Effector CD8-positive, alpha-beta T cell (primary cell): ENCODE measurements around the gene TRAF1.

ENCODE experiments used
- DNase-seq: peaks from one replicate; lab custom pipeline; 2025; lab: John Stamatoyannopoulos, UW

Gene TRAF1

DNA sequence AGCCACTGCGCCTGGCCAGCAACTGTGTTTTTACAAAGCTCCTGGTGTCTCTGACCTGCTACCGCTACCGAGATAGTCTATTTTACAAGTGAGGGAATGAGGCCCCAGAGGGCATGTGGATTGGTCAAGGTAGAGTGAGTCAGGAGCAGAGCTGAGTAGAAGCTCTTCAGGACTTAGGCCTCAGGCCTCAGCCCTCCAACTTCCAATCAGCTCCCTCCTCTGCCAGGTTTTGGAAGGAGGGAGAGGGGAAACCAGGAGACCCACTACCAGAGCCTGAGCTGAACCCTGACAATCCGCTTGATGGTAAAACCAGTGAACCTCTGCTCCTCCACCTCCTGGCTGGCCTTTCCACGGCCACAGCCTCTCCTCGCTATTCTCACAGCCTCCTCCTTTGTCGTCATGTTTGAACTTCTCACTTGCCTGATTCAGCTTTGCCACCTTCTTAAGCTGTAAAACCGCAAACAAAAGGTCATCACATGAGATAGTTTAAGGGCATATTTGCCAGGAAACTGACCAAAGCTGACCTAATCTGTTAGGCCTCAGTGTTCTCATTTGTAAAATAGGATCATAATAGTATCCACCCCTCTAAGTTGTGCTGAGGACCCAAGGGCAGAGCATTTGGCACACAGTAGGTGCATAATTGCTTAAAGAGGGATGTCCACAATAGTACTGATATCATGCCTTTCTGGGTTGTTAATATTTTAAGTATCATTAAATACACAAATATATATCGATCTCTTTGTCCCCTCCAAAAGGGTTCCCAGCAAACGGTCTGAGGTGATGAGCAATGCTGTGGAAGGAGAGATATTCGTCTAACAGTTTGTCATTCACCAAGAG, 1.7 kb downstream of the TRAF1 start:
- DNase-seq: no peak

DNA sequence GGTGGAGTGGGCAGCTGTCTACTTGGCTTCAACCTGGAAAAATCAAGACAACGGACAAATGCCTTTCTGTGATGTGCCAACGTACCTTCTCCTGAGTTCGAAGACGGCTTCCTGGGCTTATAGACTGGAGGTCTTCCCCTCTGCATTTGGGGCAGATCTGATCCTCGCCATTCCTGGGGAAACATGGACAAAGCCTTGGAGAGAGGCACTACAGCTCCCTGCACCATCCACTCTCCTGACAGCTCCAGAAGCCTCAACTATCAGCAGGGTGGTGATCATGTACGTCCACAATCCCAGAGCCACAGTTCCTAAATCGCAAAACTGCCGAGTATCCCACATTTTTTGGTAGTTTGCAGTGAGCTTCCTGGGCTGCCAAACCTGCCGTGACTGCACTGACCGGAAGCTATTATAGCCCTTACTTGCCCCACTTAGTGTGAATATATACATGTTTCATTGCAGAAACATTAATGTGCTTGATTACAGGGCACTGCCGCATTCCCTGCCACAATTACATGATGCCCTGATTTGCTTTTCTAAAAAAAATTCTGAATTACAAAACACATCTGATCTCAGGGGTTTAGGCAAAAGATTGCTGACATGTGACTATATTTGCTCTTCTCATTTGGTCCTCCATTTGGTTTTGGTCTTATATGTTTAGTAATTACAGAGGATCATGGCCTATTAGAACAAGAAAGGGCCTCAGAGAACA, 2.8 kb downstream of the TRAF1 start:
- no peak for DNase-seq

DNA sequence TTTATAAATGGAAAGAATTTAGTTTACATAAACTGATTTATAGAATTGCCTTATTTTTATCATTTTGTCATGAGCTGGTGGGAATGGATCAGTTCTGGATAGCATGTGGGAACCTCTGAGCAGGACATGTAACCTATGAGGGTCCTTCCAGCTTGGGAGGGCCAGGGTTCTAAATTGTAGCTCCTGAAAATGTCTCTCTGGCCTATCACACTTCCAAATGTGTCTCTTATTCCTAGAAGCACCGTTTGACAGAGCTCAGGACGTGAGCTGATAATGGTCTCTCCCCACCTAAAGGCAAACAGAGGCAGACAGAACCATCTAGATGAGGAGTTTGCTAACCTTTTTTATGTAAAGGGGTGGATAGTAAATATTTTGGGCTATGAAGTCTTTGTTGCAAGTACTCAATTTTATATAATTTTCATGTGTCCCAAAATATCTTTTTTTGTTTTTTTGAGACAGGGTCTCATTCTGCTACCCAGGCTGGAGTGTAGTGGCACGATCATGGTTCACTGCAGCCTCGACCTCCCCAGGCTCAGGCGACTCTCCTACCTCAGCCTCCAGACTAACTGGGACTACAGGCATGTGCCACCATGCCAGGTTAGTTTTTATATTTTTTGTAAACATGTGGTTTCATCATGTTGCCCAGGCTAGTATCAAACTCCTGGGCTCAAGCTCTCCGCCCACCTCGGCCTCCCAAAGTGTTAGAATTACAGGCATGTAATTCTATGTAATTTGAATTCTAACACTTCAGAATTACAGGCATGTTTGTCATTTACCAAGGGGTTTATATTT, 4.0 kb downstream of the TRAF1 start:
- DNase-seq: no peak

DNA sequence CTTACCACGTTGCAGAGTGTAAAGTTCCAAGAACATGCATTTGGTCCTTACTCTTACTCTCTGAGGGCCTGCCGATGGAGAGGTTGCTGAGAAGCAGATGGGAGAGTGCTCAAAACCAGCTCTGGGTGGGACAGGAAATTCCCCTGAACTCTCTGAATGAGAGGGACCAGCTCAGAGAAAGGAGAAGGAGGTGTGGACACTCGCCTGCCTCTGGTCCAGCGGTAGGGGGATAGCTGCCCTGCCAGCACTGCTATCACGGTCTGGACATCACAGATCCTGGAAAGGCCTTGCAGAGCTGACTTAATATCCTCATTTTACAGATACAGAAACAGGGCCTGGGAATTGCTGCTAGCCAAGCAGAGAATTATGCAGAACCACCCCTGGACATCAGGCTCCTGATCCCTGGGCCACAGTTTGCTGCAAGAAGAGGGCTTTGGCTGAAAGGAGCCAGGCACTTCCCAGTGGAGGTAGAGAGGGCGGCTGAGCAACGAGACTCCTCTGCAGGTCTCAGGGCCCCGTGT, 4.9 kb downstream of the TRAF1 start:
- no peak for DNase-seq

DNA sequence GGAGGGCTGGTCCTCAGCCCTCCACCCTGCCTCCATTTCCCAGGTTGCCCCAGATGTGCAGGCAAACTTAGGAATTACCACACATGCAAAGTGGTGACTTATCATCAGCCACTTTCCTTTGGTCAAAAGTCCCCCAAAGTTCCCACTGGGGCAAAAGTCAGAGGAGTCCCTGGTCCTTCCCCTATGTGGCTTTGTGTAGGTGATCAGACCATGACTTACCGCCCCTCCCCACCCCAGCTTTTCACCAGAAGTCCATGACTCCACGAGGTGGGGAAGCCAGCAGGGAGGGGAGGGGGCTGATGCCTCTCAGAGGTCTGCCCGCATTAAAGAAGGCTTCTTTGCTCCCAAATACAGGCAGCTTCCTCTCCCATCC, 5.8 kb downstream of the TRAF1 start:
- DNase-seq: no peak

DNA sequence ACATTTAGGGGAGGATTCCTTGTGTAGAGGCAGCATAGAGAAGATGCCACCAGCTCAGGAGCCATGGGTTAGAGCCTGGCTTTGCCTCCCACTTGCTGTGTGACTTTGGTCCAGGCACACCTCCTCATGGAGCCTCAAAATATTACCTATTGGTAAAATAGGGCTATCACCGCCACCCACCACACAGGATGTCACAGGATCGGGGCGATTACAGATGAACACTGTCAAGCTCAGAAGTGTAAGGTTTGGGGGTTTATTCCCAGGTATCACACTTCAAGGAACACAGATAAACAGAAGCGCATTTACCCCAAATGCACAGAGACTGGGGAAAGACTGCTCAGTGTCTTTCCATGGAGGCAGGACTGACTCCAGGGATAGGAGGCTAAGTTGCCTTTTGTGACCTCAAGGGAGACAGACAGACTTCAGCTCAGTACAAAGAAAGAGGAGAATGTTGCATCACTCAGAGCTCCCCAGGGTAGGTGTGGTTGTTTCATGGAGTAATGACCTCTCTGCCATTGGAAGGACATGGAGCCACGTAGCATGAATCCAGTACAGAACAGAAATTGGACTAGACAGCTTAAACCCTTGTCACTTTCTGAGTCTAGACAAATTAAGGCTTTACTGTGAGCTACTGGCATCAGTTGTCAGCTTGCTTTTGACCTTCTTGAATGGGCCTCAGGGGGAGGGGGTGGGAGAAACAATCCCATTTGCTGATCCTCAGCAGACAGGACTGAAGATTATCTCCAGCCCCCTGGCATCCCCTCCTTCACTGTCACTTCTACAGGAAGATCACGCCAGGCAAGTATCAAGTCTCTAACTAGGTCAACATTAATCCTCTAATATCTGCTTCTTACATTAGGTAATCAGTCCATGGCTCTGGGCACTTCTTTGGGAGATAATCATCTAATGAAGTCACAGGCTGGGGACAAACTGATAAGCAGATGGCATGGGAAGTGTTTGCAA, 6.5 kb downstream of the TRAF1 start:
- DNase-seq: no peak

DNA sequence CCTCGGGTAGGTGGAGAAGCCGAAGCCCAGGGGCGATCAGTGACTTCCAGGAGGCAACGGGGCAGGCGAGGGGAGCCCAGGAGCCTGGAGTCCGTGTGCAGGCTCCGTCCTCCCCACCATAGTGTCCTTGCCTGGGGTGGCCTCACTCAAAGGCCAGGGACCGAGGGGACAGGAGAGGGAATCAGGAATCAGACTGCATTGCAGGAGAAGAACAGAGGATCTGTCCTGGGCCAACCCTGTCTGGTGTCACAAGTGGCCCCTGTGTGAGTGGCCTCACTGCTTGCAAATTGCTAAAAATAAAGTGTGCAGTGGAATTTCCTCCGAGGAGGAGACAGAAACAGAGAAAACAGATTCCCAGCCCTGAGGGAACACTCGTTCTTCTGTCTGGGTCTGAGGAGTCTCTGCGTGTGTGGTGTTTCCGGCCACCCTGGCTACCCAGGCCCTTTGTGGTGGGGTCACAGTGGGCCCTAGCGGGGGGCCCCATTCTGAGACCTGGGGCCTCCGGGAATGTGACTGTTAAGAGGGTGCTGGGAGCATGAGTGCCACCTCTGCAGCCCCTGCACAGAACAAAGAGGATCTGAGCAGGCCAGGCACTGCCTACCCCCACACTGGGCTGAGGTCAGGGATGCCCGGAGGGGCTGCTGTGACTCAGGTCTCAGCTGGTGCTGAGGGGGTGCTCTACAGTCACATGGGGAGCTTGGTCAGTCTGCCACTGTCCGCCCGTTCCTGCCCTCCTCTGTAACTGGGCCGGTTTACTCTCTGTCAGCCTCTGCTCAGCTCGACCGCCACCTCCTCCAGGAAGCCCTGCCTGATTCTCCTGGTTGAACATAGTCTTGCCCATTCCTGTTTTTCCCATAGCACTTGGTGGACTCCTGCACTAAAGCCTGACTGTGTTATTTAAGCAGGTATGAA, 7.4 kb downstream of the TRAF1 start:
- no peak for DNase-seq

DNA sequence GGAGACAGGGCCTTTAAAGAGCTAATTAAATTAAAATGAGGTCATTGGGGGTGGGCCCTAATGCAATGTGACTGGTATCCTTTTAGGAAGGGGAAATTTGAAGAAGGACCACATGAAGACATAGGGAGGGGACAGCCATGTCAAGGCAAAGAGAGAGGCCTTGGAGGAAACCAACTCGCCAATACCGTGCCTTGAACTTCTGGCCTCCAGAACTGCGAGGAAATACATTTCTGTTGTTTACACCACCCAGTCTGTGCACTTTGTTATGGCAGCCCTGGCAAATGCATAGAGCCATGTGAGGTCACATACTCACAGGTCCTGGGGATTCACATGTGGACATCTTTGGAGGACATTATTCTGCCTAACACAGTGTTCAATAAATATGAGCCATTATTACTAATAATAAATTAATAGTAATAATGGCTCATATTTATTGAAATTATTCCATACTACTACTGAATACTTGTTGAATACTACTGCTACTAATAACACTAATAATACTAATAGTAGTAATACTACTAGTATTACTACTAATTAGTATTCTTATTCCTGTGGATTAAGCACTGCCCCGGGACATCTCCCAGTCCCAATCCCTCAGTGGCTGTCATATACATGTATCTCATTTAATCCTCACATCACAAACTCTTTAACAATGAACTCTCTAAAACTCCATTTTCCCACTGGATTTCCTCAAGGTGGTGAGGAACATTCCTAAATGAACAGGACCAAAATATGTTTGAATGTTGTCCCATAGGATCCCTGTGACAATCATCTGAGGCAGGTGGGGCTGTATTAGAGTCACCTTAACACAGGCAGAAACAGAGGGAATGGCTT, 8.4 kb downstream of the TRAF1 start:
- DNase-seq: no peak

DNA sequence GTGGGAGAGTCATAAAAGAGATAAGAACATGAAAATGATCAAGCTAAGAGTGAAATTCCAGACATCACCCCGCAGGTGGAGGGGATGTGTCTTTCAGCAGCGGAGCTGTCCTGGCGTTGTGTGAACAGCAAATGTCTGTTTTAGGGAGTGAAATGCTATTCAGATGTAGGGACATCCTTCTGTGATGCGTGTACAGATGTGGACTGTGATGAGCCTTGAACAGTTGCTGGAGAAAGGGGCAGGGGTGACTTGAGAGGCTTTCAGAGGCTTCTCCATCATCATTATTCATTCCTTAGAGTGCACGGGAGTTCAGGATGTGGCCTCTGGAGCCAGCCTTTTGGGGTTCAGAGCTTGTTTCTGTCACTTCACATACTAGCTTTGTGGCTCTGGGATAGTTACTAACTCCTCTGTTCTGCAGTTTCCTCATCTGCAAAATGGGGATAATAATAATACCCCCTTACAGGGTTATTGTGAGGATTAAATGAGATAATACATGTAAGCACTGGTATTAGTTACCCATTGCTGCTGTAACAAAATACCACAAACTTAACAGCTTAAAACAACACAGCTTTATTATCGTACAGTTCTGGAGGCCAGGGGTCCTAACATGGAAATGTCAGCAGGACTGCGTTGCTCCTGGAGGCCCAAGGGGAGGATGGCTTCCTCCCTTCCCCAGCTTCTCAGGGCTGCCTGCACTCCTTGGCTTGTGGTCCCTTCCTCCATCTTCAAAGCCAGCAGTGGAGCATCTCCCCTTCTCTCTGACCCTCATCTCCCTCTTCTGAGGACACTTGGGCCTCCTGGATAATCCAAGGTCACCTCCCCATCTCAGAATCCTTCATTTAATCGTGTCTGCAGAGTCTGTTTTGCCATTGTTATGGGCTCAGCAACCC, 9.4 kb downstream of the TRAF1 start:
- DNase-seq: no peak

DNA sequence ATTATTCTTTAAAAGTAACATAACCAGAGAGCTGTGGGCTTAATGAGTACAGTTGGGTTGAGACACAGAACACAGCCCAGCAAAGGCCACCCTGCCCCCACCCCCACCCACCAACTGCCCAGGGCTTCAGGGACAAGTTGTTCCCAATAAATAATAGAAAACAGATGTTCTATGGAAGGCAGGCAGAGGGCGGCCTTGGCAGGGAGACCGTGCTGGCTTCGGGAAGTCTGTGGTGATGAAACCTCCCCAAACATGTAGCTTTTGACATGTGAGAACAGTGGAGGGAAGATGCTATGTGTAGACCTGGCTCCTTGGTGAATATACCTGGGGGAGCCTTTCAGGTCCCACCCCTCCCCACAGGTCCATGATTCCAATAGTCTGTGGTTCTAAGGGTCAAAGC, 10.0 kb downstream of the TRAF1 start:
- no peak for DNase-seq

DNA sequence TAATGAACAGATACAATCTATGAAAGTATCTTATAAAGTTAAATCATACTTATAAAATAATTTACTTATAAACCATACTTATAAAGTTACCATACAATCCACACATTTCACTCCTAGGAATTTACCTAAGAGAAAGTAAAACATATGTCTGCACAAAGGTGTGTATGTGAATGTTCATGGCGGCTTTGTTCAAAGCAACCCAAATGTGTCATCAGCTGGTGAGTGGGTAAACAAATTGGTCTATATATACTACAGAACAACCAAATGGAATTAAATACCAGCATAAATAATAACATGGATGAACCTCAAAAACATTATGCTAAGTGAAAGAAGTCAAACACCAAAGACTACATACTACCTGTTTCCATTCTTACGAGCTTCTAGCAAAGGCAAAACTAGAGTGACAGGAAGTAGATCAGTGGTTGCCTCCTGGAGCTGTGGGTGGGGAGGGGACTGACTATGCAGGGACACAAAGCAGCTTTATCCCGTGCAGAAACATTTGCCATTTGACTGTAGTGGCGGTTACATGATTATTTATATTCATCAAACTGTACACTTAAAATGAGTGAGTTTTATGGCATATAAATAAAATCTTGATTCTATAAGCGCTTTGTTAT, 10.6 kb downstream of the TRAF1 start:
- DNase-seq: no peak

DNA sequence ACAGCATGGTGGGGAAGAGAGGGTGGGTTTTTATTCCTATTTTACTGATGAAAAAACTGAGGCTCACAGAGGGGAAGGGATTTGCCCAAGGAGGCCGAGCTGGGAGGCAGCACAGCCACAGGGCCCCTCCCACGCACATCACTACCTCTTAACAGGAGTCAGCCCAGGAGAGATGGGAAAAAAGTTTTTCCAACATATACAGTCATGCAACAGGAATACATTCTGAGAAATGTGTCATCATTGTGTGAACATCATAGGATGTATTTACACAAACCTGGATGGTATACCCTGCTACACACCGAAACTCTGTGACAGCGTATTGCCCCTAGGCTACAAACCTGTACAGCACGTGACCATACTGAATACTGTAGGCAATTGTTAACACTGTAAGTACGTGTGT, 11.6 kb downstream of the TRAF1 start:
- DNase-seq: no peak

DNA sequence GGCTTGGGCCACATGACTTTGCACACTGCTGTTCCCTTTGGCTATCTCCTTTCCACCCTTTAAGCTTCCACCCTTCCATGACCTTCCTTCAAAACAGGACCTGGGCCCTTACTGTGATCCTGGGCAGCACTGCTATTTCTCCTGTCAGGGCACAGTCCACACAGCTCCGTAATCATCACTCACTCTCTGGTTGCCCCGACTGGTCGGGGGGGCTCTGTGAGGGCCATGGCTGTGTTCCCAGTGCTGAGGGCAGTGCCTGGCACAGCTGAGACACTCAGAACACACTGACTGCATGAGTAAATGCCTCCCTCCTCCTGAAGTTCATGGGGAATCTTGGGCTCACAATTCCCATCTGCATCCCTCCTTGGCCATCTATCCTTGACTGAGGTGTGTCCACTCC, 12.2 kb downstream of the TRAF1 start:
- DNase-seq: no peak

DNA sequence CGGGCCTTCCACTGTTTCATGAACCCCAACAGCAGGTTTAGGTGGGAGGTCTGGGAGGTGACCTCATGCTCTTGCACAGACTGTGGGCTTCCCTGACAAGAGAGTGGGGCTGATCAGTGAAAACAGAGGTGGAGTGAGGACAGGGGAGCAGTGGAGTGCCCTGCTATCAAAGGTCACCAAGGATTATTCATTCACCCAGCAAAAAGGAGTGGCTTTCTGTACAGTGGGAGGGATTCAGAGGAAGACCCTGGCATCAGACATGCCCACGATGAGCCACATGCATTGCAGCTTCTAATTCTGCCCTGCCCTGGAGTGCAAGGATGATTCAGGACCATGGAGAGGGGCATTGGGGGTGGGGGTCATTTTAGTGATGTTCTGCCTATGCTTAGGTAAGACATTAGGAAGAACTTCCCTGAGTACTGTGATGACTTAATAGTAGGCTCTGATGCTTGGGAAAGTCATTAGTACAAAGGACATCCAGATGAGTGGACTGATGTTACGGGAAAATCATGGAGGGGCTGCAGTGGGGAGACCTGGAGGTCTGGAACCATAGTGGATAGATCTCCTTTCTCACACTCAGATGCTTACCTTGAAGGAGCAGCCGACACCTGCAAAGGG, 12.8 kb downstream of the TRAF1 start:
- peak; percentile 18 for DNase-seq

DNA sequence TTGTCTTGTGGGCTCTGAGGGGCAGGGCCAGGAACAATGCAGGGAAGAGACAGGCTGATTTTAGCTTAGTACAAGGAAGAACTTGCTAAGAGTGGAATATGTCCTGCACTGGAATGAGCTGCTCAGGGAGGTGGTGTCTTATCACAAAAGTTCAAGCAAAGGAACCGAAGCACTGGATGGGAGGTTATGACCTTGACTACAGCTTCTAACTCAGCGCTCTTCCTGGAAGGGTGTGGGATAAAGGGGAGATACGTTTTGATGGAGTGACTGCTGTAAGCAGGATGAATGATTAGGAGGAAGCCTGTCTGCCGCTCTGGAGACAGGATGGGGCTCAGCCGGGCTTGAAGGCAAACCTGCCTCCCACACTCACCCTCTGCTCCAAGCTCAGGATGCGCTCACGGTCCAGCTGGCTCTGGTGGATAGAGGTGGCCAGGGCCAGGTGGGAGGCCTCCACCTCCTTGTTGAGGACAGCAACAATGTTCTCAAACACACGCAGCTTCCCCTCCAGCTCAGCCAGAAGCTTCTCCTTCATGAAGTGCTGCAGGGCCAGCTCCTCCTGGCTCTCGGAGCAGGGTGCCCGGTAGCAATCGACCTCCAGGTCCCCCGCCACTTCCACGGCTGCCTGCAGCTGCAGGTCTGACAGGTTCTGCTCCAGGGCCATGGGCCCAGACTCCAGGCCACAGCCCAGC, 13.5 kb downstream of the TRAF1 start:
- DNase-seq: no peak

DNA sequence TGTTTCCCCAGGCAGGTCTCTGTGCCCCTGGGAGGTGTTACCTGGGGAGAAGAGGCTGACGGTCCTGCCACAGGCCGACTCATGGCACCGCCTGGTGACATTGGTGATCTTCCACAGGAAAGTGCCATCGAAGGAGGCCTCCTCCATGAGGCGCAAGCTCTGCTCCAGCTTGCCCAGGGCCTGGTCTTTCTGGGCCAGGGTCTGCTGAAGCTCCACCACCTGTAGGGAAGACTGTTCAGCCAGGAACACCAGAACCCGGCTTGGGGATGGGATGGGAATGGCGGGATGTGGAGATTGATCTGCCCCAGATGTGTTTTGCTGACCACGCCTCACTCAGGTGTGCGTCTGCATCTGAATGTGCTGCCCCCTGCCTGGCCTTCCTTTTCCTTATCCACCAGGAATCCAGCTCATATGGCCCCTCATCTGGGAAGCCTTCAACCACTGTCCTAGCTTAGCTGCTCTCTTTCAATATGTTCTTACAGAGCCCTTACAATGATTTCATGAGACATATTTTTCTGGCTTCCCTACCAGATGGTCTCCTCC, 15.2 kb downstream of the TRAF1 start:
- DNase-seq: no peak

DNA sequence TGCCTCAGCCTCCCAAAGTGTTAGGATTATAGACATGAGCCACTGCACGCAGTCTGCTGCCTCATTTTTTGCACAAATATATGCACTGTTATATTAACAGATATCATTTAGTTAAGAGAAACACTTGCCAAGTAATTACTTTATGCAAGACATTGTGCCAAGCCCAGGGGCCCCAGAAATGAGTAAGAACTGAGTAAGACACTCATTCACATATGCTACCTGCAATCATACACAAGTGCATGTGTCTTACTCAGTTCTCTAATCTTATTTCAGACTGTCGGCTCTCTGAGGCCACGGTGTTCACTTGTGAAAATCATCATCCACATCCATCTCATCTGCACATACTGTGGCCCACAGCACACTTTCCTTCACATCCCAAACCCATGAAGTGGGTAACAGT, 16.0 kb downstream of the TRAF1 start:
- DNase-seq: no peak
